Neutrophil (primary cell): ENCODE data around the gene KRTAP2-1.
"Not testable (repeated sequence)": the region's sequence is repeated elsewhere in the genome, so short reads cannot be mapped to it uniquely, and the experiment has no call there.

Experiments used
- H3K27ac ChIP-seq: fragments of 200-600 bp; sonication (generic); 2 replicates; pipeline ENCODE4 v1.5.1; 2016; ENCODE audit warnings: mild to moderate bottlenecking, moderate library complexity
- H3K27me3 ChIP-seq: fragments of 200-600 bp; sonication (generic); 2 replicates; pipeline ENCODE4 v1.6.0; 2016; ENCODE audit warnings: mild to moderate bottlenecking
- H3K36me3 ChIP-seq: fragments of 200-600 bp; sonication (generic); 2 replicates; pipeline ENCODE4 v1.5.1; 2017
- H3K4me1 ChIP-seq, 2 experiments: fragments of 200-600 bp in 1 of 2; sonication (generic) in 1 of 2; 1 replicate in 1 of 2; 2 replicates in 1 of 2; pipeline versions ENCODE4 v1.5.1 to v1.6.1; 2013 to 2016; ENCODE audit warnings: low read depth in 1 of 2, low read length in 1 of 2, mild to moderate bottlenecking in 1 of 2, moderate library complexity in 1 of 2; ENCODE audit not compliant: control insufficient read depth in 1 of 2, insufficient read depth in 1 of 2
- H3K4me3 ChIP-seq, 2 experiments: fragments of 200-600 bp in 1 of 2; sonication (generic) in 1 of 2; 1 replicate in 1 of 2; 2 replicates in 1 of 2; pipeline ENCODE4 v1.5.1; 2013 to 2016; ENCODE audit warnings: low read depth in 1 of 2, low read length in 1 of 2, mild to moderate bottlenecking in 1 of 2, moderate library complexity in 1 of 2
- H3K9me3 ChIP-seq: fragments of 200-600 bp; sonication (generic); 2 replicates; pipeline ENCODE4 v1.5.1; 2016
- TF ChIP-seq, protein P1 (sequence below): fragments of 200-600 bp; sonication (generic); IDR thresholded peaks from 2 replicates; pipeline ENCODE4 v1.5.1; 2016; ENCODE audit warnings: antibody characterized with exemption

KRTAP2-1 gene

DNA sequence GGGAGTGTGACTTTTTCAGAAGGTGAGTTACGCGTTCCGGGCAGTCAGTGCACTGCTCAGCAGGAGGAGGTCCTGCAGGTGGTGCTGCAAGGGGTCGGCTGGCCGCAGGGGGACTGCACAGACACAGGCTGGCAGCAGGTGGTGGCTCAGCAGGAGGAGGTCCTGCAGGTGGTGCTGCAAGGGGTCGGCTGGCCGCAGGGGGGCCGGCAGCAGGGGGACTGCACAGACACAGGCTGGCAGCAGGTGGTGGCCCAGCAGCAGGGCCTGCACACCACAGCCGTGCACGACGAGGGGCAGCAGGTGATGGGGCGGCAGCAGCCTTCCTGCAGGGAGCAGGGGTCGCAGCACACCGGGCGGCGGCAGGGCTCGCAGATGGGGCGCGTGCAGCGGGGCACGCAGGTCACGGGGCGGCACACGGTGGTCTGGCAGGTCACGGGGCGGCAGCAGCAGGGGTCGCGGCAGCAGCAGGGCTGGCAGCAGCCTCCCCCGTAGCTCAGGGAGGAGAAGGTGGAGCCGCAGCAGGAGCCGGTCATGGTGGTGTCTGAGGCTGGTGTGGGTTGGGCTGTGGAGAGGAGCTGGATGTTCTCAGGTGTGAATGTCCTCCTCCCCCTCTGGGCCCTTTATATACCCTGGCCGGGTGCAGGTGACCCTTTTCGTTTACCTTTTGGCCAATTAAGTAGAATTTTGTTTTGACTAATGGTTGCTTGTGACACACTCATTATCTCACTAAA is at the start of gene KRTAP2-1:
KRTAP2-1 (minus strand) TSS at position 582 of the 731 bp plus-strand sequence; CDS start at position 533, 49 bp downstream.
- H3K4me3 ChIP-seq, H3K9me3 ChIP-seq: not testable (repeated sequence)

GRCh38 chr17:41096055-41096454 is 48.9 kb upstream of the KRTAP2-1 start:
- TF ChIP-seq, protein P1, sequence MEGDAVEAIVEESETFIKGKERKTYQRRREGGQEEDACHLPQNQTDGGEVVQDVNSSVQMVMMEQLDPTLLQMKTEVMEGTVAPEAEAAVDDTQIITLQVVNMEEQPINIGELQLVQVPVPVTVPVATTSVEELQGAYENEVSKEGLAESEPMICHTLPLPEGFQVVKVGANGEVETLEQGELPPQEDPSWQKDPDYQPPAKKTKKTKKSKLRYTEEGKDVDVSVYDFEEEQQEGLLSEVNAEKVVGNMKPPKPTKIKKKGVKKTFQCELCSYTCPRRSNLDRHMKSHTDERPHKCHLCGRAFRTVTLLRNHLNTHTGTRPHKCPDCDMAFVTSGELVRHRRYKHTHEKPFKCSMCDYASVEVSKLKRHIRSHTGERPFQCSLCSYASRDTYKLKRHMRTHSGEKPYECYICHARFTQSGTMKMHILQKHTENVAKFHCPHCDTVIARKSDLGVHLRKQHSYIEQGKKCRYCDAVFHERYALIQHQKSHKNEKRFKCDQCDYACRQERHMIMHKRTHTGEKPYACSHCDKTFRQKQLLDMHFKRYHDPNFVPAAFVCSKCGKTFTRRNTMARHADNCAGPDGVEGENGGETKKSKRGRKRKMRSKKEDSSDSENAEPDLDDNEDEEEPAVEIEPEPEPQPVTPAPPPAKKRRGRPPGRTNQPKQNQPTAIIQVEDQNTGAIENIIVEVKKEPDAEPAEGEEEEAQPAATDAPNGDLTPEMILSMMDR, result no peak
- Histone ChIP-seq H3K36me3 (no peaks in the 10 kb centered on the region), H3K27me3 (no peaks in the 10 kb centered on the region), H3K27ac (no peak overlapping the region), H3K9me3 (no peaks in the 10 kb centered on the region), H3K4me3 (no peak overlapping the region), H3K4me1 (no peaks in the 10 kb centered on the region)

More for the DNA sequence above, at the start of gene KRTAP2-1:
- not testable (repeated sequence) for H3K27ac ChIP-seq, H3K36me3 ChIP-seq, H3K4me1 ChIP-seq
- peaks cover 46% of the 10 kb centered on the region for H3K27me3 ChIP-seq

GRCh38 chr17:41088760-41089352 is 41.7 kb upstream of the KRTAP2-1 start:
- H3K4me1 ChIP-seq, H3K27ac ChIP-seq, H3K9me3 ChIP-seq, H3K4me3 ChIP-seq, H3K36me3 ChIP-seq, H3K27me3 ChIP-seq: not testable (repeated sequence)

- H3K27ac ChIP-seq, H3K4me1 ChIP-seq, H3K9me3 ChIP-seq, H3K4me3 ChIP-seq, H3K36me3 ChIP-seq, H3K27me3 ChIP-seq: not testable (repeated sequence)
These were observed 37.2 kb upstream of the KRTAP2-1 start, which contains the start of gene KRTAP4-7 for GRCh38 chr17:41084100-41084856. Gene KRTAP4-7, plus strand, starts transcription at chr17:41084150. Its CDS starts 57 bp downstream, at chr17:41084207.

DNA sequence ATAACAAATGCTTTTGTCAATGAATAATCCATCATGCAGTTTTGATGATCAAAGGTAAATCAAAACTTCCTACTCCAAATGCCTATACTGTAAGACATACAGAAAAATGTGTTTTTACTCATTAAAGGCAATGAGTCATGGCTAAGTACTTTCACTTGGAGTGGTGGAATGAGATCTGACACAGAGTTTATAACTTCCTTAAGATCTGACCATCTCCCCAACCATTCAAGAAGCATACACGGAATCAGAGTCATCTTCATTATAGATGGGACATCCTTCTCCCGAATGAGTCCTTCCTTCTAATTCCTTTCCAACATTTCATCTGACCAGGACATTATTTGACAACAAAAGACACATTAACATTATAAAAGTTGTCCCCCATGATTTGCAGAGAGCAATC is 36.3 kb upstream of the KRTAP2-1 start:
- H3K4me3 ChIP-seq, H3K27me3 ChIP-seq, H3K9me3 ChIP-seq, H3K4me1 ChIP-seq, H3K36me3 ChIP-seq, H3K27ac ChIP-seq: not testable (repeated sequence)

- no peaks in the 10 kb centered on the region for H3K4me1 ChIP-seq
- H3K4me3 ChIP-seq, result no peak overlapping the region
- no peaks in the 10 kb centered on the region for H3K27me3 ChIP-seq
- no peaks in the 10 kb centered on the region for H3K9me3 ChIP-seq
- H3K27ac ChIP-seq, result no peak overlapping the region
- no peaks in the 10 kb centered on the region for H3K36me3 ChIP-seq
- TF ChIP-seq, protein P1, result no peak
These were observed 35.5 kb upstream of the KRTAP2-1 start for GRCh38 chr17:41082626-41083025.

- no peaks in the 10 kb centered on the region for H3K9me3 ChIP-seq
- no peak overlapping the region for H3K4me3 ChIP-seq
- TF ChIP-seq, protein P1, result no peak
- H3K36me3 ChIP-seq, result no peaks in the 10 kb centered on the region
- no peaks in the 10 kb centered on the region for H3K4me1 ChIP-seq
- peaks cover 10% of the 10 kb centered on the region for H3K27me3 ChIP-seq
- H3K27ac ChIP-seq, result no peak overlapping the region
These were observed 29.7 kb upstream of the KRTAP2-1 start for GRCh38 chr17:41076788-41077187.
